Central memory CD8-positive, alpha-beta T cell (primary cell): ENCODE results near the gene TMIGD1.

ENCODE experiments used
- ATAC-seq: fragments of 150-1000 bp; cut with Tn5 transposase; replicated peaks from 2 replicates; pipeline ENCODE4 v1.10.0; 2022; ENCODE audit warnings: mild to moderate bottlenecking, moderate FRiP score, moderate number of reproducible peaks; ENCODE audit not compliant: poor library complexity, severe bottlenecking; ENCODE audit errors: extremely low read depth
- DNase-seq, 2 donors: peaks; one replicate each; pipeline ENCODE4 v3.0.0; 2021; ENCODE audit warnings: low spot score in 2 of 2
- H3K27ac Mint-ChIP-seq: one replicate; pipeline ENCODE4 v1.8.0; 2022; ENCODE audit warnings: low read depth, mild to moderate bottlenecking, moderate library complexity, mixed read lengths
- H3K27me3 Mint-ChIP-seq: one replicate; pipeline ENCODE4 v1.8.0; 2022; ENCODE audit warnings: mixed read lengths
- H3K36me3 Mint-ChIP-seq: one replicate; pipeline ENCODE4 v1.8.0; 2022; ENCODE audit warnings: mild to moderate bottlenecking, moderate library complexity, mixed read lengths; ENCODE audit not compliant: insufficient read depth
- H3K4me1 Mint-ChIP-seq: one replicate; pipeline ENCODE4 v1.8.0; 2022; ENCODE audit warnings: mixed read lengths
- H3K4me3 Mint-ChIP-seq: one replicate; pipeline ENCODE4 v1.8.0; 2022; ENCODE audit warnings: mild to moderate bottlenecking, moderate library complexity, mixed read lengths
- H3K9me3 Mint-ChIP-seq: one replicate; pipeline ENCODE4 v1.8.0; 2022; ENCODE audit warnings: mixed read lengths

TMIGD1 gene

GRCh38 chr17:30337393-30337999 lies 3.6 kb upstream of the TMIGD1 start:
- no peak overlapping the region for H3K27ac Mint-ChIP-seq
- ATAC-seq (no peak), DNase-seq (no peak)
- peaks cover 20% of the 10 kb centered on the region for H3K4me1 Mint-ChIP-seq
- no peak overlapping the region for H3K4me3 Mint-ChIP-seq
- no peaks in the 10 kb centered on the region for H3K27me3 Mint-ChIP-seq
- H3K9me3 Mint-ChIP-seq = no peaks in the 10 kb centered on the region
- no peaks in the 10 kb centered on the region for H3K36me3 Mint-ChIP-seq

- DNase-seq (peak; percentile 41 to 54), ATAC-seq (no peak)
- no peak overlapping the region for H3K4me3 Mint-ChIP-seq
- no peaks in the 10 kb centered on the region for H3K27me3 Mint-ChIP-seq
- peaks cover 4% of the 10 kb centered on the region for H3K36me3 Mint-ChIP-seq
- no peak overlapping the region for H3K27ac Mint-ChIP-seq
- H3K4me1 Mint-ChIP-seq = peaks cover 29% of the 10 kb centered on the region
- no peaks in the 10 kb centered on the region for H3K9me3 Mint-ChIP-seq
Measured at GRCh38 chr17:30336369-30337171, 2.7 kb upstream of the TMIGD1 start.

GRCh38 chr17:30334421-30334820 lies 564 bp upstream of the TMIGD1 start:
- no peak for DNase-seq
- Mint-ChIP-seq H3K4me1 (peaks cover 38% of the 10 kb centered on the region), H3K4me3 (no peak overlapping the region), H3K27ac (no peak overlapping the region), H3K27me3 (no peaks in the 10 kb centered on the region), H3K36me3 (peaks cover 4% of the 10 kb centered on the region), H3K9me3 (no peaks in the 10 kb centered on the region)
- ATAC-seq = no peak

GRCh38 chr17:30332057-30332542 lies 1.8 kb downstream of the TMIGD1 start:
- peaks cover 38% of the 10 kb centered on the region for H3K4me1 Mint-ChIP-seq
- no peaks in the 10 kb centered on the region for H3K27me3 Mint-ChIP-seq
- DNase-seq (peak in 1 of 2 donors; percentile 27), ATAC-seq (peak; percentile 98)
- peak overlapping the region; percentile 76 for H3K4me3 Mint-ChIP-seq
- peaks cover 4% of the 10 kb centered on the region for H3K36me3 Mint-ChIP-seq
- no peaks in the 10 kb centered on the region for H3K9me3 Mint-ChIP-seq
- H3K27ac Mint-ChIP-seq = peak overlapping the region; percentile 96

- Mint-ChIP-seq H3K4me3 (no peak overlapping the region), H3K27me3 (no peaks in the 10 kb centered on the region), H3K36me3 (peaks cover 3% of the 10 kb centered on the region), H3K9me3 (no peaks in the 10 kb centered on the region), H3K27ac (no peak overlapping the region), H3K4me1 (peaks cover 46% of the 10 kb centered on the region)
- DNase-seq (no peak), ATAC-seq (no peak)
Measured at GRCh38 chr17:30326809-30327208, 7.0 kb downstream of the TMIGD1 start.

- ATAC-seq (no peak), DNase-seq (no peak)
- H3K9me3 Mint-ChIP-seq = no peaks in the 10 kb centered on the region
- H3K4me3 Mint-ChIP-seq = no peak overlapping the region
- H3K4me1 Mint-ChIP-seq = peaks cover 27% of the 10 kb centered on the region
- H3K27me3 Mint-ChIP-seq = no peaks in the 10 kb centered on the region
- peaks cover 4% of the 10 kb centered on the region for H3K36me3 Mint-ChIP-seq
- H3K27ac Mint-ChIP-seq = no peak overlapping the region
Measured at GRCh38 chr17:30324723-30325122, 9.1 kb downstream of the TMIGD1 start.

- Mint-ChIP-seq H3K4me3 (peak overlapping the region; percentile 37), H3K9me3 (no peaks in the 10 kb centered on the region), H3K4me1 (peaks cover 27% of the 10 kb centered on the region), H3K36me3 (peaks cover 4% of the 10 kb centered on the region), H3K27me3 (no peaks in the 10 kb centered on the region), H3K27ac (peak overlapping the region; percentile 83)
- ATAC-seq = peak; percentile 67
- DNase-seq = peak in 1 of 2 donors; percentile 12
Measured at GRCh38 chr17:30323895-30324319, 9.9 kb downstream of the TMIGD1 start.

- Mint-ChIP-seq H3K36me3 (peaks cover 4% of the 10 kb centered on the region), H3K27ac (peak overlapping the region; percentile 83), H3K27me3 (no peaks in the 10 kb centered on the region), H3K4me1 (peaks cover 27% of the 10 kb centered on the region), H3K4me3 (peak overlapping the region; percentile 37), H3K9me3 (no peaks in the 10 kb centered on the region)
- DNase-seq (peak in 1 of 2 donors; percentile 34), ATAC-seq (peak; percentile 82)
Measured at GRCh38 chr17:30323262-30323894, 10.5 kb downstream of the TMIGD1 start.

GRCh38 chr17:30321314-30321713 lies 12.5 kb downstream of the TMIGD1 start:
- no peak overlapping the region for H3K4me3 Mint-ChIP-seq
- peaks cover 27% of the 10 kb centered on the region for H3K4me1 Mint-ChIP-seq
- H3K36me3 Mint-ChIP-seq = peaks cover 6% of the 10 kb centered on the region
- ATAC-seq (no peak), DNase-seq (no peak)
- no peaks in the 10 kb centered on the region for H3K27me3 Mint-ChIP-seq
- no peak overlapping the region for H3K27ac Mint-ChIP-seq
- no peaks in the 10 kb centered on the region for H3K9me3 Mint-ChIP-seq

GRCh38 chr17:30318155-30318554 lies 15.7 kb downstream of the TMIGD1 start:
- Mint-ChIP-seq H3K9me3 (no peaks in the 10 kb centered on the region), H3K27me3 (no peaks in the 10 kb centered on the region), H3K4me1 (peaks cover 5% of the 10 kb centered on the region), H3K4me3 (no peak overlapping the region), H3K36me3 (peaks cover 5% of the 10 kb centered on the region), H3K27ac (peak overlapping the region; percentile 44)
- ATAC-seq = no peak
- no peak for DNase-seq

- H3K9me3 Mint-ChIP-seq = no peaks in the 10 kb centered on the region
- DNase-seq (no peak), ATAC-seq (no peak)
- H3K4me1 Mint-ChIP-seq = no peaks in the 10 kb centered on the region
- peaks cover 3% of the 10 kb centered on the region for H3K36me3 Mint-ChIP-seq
- no peaks in the 10 kb centered on the region for H3K27me3 Mint-ChIP-seq
- H3K27ac Mint-ChIP-seq = no peak overlapping the region
- H3K4me3 Mint-ChIP-seq = no peak overlapping the region
Measured at GRCh38 chr17:30316736-30317135, 17.1 kb downstream of the TMIGD1 start.

- no peak overlapping the region for H3K4me3 Mint-ChIP-seq
- peaks cover 2% of the 10 kb centered on the region for H3K36me3 Mint-ChIP-seq
- H3K27me3 Mint-ChIP-seq = no peaks in the 10 kb centered on the region
- DNase-seq (no peak), ATAC-seq (no peak)
- no peak overlapping the region for H3K27ac Mint-ChIP-seq
- no peaks in the 10 kb centered on the region for H3K4me1 Mint-ChIP-seq
- H3K9me3 Mint-ChIP-seq = no peaks in the 10 kb centered on the region
Measured at GRCh38 chr17:30315106-30315505, 18.8 kb downstream of the TMIGD1 start.
